Measurements from ENCODE around the gene ERMP1.
"Not testable (repeated sequence)": the region's sequence is repeated elsewhere in the genome, so short reads cannot be mapped to it uniquely, and the experiment has no call there.

ERMP1 gene

DNA sequence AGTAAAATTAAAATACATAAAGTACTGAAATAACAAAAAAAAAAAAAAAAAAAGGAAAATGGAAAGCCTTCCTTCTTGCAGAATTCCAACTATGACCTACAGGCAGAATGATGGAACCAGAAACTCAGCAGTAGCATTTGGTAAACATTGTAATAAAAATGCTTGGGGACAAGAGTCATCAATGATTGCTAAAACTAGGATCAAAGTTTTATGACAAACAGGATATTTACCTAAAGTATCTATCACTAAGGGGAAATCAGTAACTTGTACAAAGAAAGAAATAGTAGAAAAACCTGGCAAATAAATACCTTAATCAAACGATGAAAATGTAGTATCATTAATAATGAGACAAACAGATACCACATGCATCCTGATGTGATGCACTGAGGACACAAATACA lies 17.5 kb downstream of the ERMP1 start:
- DNase-seq = no peak

DNA sequence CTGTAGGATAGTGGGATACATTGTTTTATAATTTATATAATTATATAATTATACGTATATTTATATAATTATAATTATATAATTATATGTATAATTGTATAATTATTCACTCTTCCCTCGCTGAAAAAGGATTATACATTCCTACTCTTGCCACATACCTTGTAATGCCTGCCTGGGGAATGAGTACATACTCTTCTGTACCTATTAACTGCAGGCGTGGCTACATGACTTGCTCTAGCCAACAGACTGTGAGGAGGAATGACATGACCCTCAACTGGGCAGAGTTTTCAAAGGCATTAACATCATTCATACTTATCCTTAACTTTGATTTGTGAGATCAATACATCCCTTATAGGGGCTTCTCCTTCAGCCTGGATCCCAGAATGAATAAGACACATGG lies 19.1 kb downstream of the ERMP1 start:
- no peak for DNase-seq

DNA sequence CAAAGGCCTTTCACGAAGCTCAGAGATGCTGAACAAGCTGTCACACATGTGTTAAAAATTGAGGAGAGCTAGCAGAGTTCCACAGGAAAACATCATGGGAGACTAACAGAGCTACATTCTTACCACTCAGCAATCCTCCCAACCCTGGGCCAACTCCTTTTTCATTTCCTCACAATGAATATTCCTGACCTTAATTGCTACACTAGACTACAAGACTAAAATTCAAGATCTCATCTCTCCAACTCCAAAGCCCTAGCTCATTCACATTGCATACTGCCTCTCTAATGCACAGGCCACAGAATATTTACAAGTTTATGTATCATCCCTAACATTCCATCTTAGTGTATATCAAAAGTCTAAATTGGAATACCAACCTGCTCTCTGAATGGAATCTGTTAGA lies 21.2 kb downstream of the ERMP1 start:
- DNase-seq = no peak

GRCh38 chr9:5805478-5805877 lies 27.4 kb downstream of the ERMP1 start:
- no peak for DNase-seq

DNA sequence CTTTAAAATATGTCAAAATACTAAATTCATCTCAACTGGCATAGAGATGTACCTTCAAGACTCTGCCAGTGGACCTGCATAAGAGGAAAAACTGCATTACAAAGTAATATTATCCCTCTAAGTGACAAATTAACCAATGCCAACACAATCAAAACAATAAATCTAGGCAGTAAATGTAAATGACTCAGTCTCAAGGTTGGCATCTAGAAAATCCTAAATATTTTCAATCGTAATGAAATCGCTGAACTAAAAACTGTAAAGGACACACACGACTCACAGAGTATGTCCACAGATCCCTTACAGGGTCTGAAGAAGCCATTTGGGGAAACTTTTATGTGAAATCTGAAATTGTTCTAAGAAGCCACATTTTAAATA lies 31.2 kb downstream of the ERMP1 start:
- no peak for DNase-seq

- DNase-seq = peak; percentile 64
These were observed 31.8 kb downstream of the ERMP1 start for GRCh38 chr9:5800969-5801738.

- not testable (repeated sequence) for DNase-seq
These were observed 32.5 kb downstream of the ERMP1 start for GRCh38 chr9:5800378-5800777.

- peak; percentile 25 for DNase-seq
These were observed 33.6 kb downstream of the ERMP1 start for GRCh38 chr9:5799314-5799713.

DNA sequence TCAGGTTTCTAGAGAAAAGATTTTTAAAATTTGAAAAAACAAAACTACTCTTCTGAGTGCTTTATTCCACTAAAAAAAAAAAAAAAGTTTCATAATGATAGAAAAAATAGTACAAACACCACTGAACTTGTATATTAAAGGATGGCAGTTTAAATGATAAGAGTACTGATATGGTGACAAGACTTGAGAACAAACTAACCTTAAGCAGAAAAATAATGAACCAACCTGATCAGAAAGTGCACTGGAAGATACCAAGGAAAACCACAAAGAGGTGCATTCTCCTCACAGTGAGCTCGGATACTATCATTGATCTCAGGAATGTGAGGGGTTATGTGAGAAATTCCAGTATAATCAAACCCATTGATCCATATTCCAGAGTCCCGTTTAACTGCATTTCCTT lies 34.3 kb downstream of the ERMP1 start:
- no peak for DNase-seq

- no peak for DNase-seq
These were observed 36.6 kb downstream of the ERMP1 start for GRCh38 chr9:5796298-5796697.

DNA sequence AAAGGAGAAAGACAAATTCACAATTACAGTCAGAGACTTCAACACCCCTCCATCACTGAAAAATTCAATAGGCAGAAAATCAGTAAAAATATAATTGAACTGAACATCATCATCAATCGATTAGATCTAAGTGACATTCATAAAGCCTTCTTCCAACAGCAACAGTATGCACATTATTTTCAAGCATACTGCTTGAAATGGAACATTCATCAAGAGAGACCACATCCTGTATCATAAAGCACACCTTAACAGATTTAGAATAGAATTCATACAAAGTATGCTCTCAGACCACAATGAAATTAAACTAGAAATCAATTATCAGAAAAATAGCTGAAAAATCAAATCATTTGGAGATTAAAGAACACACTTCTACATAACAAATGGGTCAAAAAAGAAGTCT lies 39.1 kb downstream of the ERMP1 start:
- no peak for DNase-seq

DNA sequence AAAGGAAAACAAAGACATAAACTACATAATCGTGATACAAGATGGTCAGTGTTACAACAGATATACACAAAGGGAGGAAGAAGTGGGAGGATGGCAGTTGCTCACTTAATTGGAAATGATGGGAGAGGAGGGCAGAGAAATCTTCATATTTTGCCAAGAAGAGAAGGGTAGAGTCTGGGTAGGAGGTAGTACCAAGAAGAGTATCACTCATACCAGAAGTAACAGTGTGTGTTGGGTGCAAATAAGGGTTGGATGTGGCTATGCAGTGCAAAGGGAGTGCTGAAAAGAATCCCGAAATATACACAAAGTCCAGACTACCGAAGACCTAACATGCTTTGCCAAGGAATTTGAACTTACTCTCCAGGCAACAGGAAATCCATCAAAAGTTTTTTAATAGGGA lies 41.0 kb downstream of the ERMP1 start:
- DNase-seq = no peak

DNA sequence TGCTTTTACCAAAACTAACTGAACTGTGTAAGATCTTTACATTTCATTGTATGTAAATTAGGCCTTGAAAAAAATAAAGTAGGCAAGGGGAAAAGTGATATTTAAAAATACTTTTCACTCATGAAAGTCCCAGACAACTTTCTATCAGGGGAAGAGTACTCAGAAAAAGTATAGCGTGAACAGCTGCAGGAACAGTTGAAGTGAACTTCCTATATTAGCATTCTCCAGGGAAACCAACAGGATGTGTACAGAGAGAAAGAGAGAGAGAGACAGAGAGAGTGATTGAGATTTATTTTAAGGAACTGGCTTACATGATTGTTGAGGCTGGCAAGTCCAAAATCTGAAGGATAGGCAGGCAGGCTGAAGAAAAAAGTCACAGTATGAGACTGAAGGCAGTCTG lies 42.0 kb downstream of the ERMP1 start:
- DNase-seq = no peak

DNA sequence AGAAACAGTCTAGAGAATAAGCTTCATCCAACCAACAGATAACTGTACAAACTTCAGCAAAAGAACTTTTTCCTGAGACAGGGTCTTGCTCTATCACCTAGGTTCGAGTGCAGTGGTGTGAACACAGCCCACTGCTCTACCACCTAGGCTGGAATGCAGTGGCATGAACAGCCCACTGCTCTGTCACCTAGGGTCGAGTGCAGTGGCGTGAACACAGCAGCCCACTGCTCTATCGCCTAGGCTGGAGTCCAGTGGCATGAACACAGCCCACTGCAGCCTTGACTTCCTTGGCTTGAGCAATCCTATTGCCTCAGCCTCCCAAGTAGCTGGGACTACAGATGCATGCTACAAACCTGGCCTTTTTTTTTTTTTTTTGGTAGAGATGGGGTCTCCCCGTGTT lies 43.4 kb downstream of the ERMP1 start:
- no peak for DNase-seq

DNA sequence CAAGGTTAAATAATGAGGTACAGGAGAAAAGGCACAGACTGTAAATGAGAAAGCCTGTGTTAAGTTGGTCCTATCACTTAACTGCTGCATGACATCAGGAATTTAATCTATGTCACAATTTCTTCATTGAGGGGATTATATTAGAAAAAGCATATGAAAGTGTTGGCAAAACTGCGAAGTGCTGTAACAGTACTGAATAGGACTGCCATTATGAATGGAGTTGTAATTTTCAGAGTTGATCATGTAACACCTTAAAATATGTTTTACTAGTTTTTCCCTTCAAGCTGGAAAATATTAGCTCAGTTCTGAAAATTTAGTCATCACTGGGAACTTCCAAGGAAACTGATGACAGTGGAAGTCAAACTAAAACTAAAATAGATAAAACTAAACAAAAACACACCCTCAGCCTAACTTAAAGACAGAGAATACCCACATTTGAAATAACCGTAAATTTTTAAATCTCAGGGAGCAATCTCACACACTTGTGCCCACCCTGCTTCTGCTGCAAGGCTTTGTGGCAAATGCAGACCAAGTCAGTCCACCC lies 45.1 kb downstream of the ERMP1 start:
- DNase-seq = no peak

DNA sequence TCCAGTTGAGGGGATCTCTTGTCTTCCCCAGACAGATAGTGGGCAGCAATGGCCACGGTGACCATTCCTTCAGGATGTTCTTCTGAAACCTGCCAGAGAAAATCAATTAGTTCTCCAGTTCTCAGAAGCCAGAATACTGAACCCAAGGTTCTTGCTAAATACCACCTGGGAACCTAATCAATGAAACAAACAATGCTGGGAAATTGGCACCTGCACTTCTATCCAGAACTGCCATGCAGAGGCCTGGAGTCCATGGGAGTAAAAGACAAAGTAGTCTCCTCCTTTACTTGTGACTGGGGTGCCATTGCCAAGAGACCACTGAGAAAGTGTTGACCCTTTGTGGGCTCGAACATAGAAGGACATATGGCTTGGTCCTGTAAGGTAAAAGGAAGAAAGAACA lies 45.7 kb downstream of the ERMP1 start:
- no peak for DNase-seq

- DNase-seq = no peak
These were observed 46.4 kb downstream of the ERMP1 start for GRCh38 chr9:5786370-5787127.

DNA sequence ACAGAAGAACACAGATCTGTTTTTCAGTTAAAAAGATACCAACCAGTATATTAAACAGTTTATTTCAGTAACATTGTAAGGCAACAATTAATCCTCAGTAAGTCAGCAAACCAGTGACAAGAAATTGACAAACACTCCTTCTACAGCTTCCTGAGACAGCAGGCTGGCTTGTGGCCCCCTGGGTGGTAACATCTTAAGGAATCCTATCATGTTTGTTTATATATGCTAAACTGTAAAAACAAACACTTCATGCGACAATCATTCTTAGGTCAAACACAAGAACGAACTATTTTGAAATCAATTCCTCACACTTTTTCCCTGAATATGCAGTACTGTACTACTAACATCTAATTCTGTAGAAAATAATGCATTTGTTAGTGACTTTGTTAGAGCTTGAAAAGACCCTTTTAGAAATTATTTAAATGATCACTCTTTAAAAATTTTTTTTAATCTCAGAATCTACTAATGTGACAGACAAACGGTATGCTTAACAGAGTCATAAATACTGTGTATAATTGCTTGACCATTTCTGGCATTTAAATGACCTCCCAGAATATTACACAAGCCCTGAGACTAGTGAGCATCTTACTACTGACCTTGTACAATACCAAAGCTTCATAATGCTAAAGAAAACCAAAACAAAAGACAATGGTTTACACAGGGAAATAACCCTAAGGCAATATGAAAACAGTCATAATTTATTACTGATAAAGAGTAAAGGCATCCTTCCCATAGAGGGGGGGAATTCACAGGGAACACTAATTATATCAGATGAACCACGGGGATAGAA lies 48.2 kb downstream of the ERMP1 start:
- no peak for DNase-seq

DNA sequence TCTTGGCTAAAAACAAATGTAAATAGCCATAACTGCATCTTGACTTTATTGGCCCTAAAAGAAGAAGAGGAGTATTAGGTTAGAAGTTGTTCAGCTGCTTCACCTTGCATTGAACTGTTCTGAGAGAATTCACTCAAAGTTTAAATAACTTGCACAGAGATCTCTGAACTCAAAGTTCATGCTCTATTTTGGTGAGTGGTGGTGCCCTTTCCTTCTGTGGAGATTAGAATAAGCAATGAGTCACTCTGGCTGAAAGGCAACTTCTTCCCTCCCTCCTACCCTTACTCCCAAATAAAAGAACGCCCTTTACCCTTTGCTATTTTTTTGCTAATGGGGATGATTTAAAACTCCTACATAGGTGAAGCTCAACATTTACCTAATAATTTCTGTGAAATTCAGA lies 48.9 kb downstream of the ERMP1 start:
- DNase-seq = no peak

DNA sequence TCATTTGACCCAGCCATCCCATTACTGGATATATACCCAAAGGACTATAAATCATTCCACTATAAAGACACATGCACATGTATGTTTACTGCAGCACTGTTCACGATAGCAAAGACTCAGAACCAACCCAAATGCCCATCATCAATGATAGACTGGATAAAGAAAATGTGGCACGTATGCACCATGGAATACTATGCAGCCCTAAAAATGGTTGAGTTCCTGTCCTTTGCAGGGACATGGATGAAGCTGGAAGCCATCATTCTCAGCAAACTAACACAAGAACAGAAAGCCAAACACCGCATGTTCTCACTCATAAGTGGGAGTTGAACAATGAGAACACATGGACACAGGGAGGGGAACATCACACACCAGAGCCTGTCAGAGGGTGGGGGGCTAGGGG lies 49.5 kb downstream of the ERMP1 start:
- DNase-seq = not testable (repeated sequence)

GRCh38 chr9:5779705-5780218 lies 53.2 kb downstream of the ERMP1 start:
- not testable (repeated sequence) for DNase-seq

DNA sequence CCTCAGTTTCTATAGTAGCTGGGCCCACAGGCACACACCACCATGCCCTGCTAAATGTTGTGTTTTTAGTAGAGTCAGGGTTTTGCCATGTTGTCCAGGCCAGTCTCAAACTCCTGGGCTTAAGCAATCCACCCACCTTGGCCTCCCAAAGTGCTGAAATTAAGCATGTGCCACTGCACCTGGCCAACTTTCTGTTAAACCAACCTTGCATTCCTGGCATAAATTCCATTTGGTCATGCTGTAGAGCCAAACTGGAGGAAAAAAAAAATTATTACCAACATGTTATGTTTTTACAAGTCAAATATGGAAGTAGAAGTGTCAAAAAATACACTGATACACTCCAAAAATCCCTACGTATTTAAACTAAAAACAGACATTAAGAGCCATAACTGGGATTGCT lies 54.1 kb downstream of the ERMP1 start:
- no peak for DNase-seq

GRCh38 chr9:5773324-5773999 lies 59.5 kb downstream of the ERMP1 start:
- no peak for DNase-seq

Data from NCI-H1105 treated with DMSO at 0.1 percent for 48 hours (cell line).